ENCODE measurements around the gene MRPL24.

MRPL24 gene

DNA sequence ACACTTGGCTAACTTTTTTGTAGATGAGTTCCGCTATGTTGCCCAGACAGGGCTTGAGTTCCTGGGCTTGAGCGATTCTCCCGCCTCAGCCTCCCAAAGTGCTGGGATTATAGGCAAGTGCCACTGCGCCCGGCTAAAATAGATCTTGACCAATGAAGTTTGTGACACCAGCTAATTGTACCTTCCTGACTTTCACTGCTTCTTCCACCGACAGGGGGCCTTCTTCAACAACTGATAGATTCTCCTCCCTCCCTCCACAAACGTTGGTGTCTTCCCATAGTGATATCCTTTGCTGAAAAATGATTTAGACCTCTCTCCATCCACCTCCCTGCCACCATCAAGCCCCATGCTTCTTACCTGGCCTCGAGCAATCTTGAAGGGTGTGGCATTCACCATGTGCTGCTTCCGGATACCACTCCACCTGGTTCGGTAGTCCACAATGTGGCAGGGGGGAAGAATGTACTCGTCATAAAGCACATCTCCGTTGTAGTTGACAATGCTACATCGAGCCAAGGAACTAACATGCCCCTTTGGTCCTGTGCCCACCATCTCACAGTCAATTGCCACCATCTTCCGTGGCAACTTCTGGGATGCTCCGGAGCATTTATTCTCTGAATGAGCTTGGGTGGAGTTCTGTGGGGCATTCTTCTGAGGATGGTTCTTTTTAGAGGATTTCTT lies 14.2 kb downstream of the MRPL24 start:
- H3K4me2 ChIP-seq (ENCODE audit: low read length) = peak overlapping the region; percentile 63
- H3K9ac ChIP-seq = no peak overlapping the region
- no peaks in the 10 kb centered on the region for H3K9me3 ChIP-seq (ENCODE audit: control insufficient read depth, low read length)
- H3K27ac ChIP-seq = no peak overlapping the region
- H3K27me3 ChIP-seq (ENCODE audit: control insufficient read depth, insufficient read depth, low read length) = no peaks in the 10 kb centered on the region
- H3K79me2 ChIP-seq = peaks cover 14% of the 10 kb centered on the region
- TF ChIP-seq, protein P1, sequence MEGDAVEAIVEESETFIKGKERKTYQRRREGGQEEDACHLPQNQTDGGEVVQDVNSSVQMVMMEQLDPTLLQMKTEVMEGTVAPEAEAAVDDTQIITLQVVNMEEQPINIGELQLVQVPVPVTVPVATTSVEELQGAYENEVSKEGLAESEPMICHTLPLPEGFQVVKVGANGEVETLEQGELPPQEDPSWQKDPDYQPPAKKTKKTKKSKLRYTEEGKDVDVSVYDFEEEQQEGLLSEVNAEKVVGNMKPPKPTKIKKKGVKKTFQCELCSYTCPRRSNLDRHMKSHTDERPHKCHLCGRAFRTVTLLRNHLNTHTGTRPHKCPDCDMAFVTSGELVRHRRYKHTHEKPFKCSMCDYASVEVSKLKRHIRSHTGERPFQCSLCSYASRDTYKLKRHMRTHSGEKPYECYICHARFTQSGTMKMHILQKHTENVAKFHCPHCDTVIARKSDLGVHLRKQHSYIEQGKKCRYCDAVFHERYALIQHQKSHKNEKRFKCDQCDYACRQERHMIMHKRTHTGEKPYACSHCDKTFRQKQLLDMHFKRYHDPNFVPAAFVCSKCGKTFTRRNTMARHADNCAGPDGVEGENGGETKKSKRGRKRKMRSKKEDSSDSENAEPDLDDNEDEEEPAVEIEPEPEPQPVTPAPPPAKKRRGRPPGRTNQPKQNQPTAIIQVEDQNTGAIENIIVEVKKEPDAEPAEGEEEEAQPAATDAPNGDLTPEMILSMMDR (IDR thresholded peaks at IDR 0.05) = peak; percentile 21
- peak overlapping the region; percentile 19 for H3K4me3 ChIP-seq (ENCODE audit: low read depth, low read length)
- no peaks in the 10 kb centered on the region for H3K4me1 ChIP-seq
- H3K36me3 ChIP-seq (ENCODE audit: control insufficient read depth, insufficient read depth, low read length) = no peaks in the 10 kb centered on the region
- H2AFZ ChIP-seq = no peak overlapping the region

DNA sequence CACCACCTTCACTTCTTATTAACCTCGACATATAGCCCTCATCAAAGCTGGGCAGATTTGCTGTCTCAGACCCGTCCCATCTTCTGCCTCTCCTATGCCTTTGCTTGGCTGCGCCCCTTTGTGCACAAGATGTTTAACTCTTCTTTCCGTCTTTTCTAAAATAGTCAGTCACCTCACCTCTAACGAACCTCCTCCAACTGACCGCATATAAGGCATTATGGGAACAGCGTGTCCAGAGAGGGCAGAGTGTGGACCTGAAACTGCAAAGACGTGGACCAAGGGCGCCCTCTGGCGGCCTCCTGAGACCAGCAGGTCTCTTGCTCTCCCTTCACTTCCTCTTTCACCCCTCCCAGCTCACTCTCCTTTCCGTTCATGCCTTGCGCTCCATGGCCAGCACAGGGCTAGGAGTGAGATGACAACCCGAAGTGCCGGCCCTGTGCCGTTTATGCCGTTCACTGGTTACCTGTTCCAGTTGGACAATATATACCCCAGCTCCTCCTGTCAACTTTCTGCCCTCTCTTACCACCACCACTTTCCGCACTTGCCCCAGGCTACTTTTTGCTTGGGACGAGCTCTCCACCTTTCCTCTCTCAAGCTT lies 15.1 kb downstream of the MRPL24 start:
- peak overlapping the region; percentile 63 for H3K4me2 ChIP-seq (ENCODE audit: low read length)
- H3K36me3 ChIP-seq (ENCODE audit: control insufficient read depth, insufficient read depth, low read length) = no peaks in the 10 kb centered on the region

DNA sequence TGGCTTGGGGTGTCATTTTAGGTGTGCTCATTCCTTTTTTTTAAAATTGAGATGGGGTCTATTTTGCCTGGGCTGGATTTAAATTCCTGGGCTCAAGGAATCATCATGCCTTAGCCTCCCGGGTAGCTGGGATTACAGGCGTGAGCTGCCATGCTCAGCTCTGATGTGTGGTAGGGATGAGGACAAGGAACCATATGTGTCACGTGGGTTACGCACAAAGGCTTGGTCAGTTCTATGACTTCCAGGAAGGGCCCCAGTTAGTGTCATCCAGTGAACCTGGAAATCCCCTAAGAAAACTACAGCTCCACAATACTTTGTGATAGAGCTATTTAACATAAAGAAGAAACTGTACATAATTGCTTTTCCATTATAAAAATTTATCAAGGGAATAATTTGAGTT lies 19.4 kb downstream of the MRPL24 start:
- TF ChIP-seq, protein P1 (IDR thresholded peaks at IDR 0.05) = no peak
- no peaks in the 10 kb centered on the region for H3K27me3 ChIP-seq (ENCODE audit: control insufficient read depth, insufficient read depth, low read length)
- no peaks in the 10 kb centered on the region for H3K9me3 ChIP-seq (ENCODE audit: control insufficient read depth, low read length)
- no peaks in the 10 kb centered on the region for H3K4me1 ChIP-seq
- no peak overlapping the region for H3K4me2 ChIP-seq (ENCODE audit: low read length)
- peaks cover 14% of the 10 kb centered on the region for H3K79me2 ChIP-seq
- no peak overlapping the region for H3K27ac ChIP-seq
- no peaks in the 10 kb centered on the region for H3K36me3 ChIP-seq (ENCODE audit: control insufficient read depth, insufficient read depth, low read length)
- H3K4me3 ChIP-seq (ENCODE audit: low read depth, low read length) = no peak overlapping the region
- H2AFZ ChIP-seq = no peak overlapping the region
- no peak overlapping the region for H3K9ac ChIP-seq

More for the DNA sequence above, 15.1 kb downstream of the MRPL24 start:
- no peaks in the 10 kb centered on the region for H3K4me1 ChIP-seq
- H2AFZ ChIP-seq = no peak overlapping the region
- no peaks in the 10 kb centered on the region for H3K9me3 ChIP-seq (ENCODE audit: control insufficient read depth, low read length)
- peak overlapping the region; percentile 19 for H3K4me3 ChIP-seq (ENCODE audit: low read depth, low read length)
- no peak overlapping the region for H3K9ac ChIP-seq
- H3K27me3 ChIP-seq (ENCODE audit: control insufficient read depth, insufficient read depth, low read length) = no peaks in the 10 kb centered on the region
- peaks cover 14% of the 10 kb centered on the region for H3K79me2 ChIP-seq
- TF ChIP-seq, protein P1 (IDR thresholded peaks at IDR 0.05) = peak; percentile 82
- H3K27ac ChIP-seq = no peak overlapping the region

DNA sequence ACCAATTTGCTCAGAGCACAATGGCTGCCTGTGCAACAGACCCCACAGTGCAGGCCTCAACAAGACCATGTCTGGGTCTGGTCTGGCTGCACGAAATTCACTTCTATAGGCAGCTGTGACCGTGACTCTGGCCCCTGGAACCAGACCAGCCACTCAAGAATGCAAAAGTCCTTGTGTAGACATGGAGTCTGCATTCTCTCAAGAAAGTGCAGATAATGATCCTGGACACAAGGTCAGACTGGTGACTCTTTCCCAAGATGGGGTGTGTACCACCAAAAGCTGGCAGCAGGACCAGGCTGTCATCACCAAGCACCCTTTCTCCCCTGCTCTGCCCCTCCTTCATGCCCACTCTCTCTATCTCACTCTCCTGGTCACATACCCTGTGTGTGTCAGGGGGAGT lies 19.8 kb downstream of the MRPL24 start:
- Histone ChIP-seq H3K4me2 (ENCODE audit: low read length) (no peak overlapping the region), H3K36me3 (ENCODE audit: control insufficient read depth, insufficient read depth, low read length) (no peaks in the 10 kb centered on the region), H3K9ac (no peak overlapping the region), H2AFZ (no peak overlapping the region), H3K4me1 (no peaks in the 10 kb centered on the region), H3K79me2 (peaks cover 14% of the 10 kb centered on the region), H3K4me3 (ENCODE audit: low read depth, low read length) (no peak overlapping the region), H3K9me3 (ENCODE audit: control insufficient read depth, low read length) (no peaks in the 10 kb centered on the region), H3K27me3 (ENCODE audit: control insufficient read depth, insufficient read depth, low read length) (no peaks in the 10 kb centered on the region), H3K27ac (no peak overlapping the region)
- TF ChIP-seq, protein P1 (IDR thresholded peaks at IDR 0.05) = no peak

DNA sequence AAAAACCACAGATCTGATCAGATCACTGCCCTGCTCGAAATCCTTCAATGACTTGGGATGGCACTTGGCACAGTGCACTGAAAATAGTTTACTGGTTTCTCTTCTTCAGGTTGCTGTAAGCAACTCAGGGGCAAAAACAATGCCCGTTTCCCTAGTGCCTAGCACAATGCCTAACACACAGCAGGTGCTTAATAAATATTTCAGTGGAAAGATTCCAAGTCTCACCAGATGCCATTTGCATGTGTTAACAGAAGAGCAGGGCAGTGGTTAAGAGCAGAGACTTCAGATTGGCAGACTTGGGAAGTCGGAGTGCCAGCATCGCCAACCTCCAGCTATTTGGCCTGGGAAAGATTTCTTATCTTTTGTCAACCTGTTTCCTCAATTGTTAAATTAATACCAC lies 23.5 kb downstream of the MRPL24 start:
- no peaks in the 10 kb centered on the region for H3K9me3 ChIP-seq (ENCODE audit: control insufficient read depth, low read length)
- no peak overlapping the region for H2AFZ ChIP-seq
- no peaks in the 10 kb centered on the region for H3K27me3 ChIP-seq (ENCODE audit: control insufficient read depth, insufficient read depth, low read length)
- H3K9ac ChIP-seq = no peak overlapping the region
- H3K4me3 ChIP-seq (ENCODE audit: low read depth, low read length) = no peak overlapping the region
- TF ChIP-seq, protein P1 (IDR thresholded peaks at IDR 0.05) = no peak
- no peaks in the 10 kb centered on the region for H3K36me3 ChIP-seq (ENCODE audit: control insufficient read depth, insufficient read depth, low read length)
- no peak overlapping the region for H3K4me2 ChIP-seq (ENCODE audit: low read length)
- no peaks in the 10 kb centered on the region for H3K4me1 ChIP-seq
- H3K79me2 ChIP-seq = no peaks in the 10 kb centered on the region
- no peak overlapping the region for H3K27ac ChIP-seq

Data from parathyroid adenoma (tissue), 2 donors.